ENCODE measurements around the gene SKIL.

DNA sequence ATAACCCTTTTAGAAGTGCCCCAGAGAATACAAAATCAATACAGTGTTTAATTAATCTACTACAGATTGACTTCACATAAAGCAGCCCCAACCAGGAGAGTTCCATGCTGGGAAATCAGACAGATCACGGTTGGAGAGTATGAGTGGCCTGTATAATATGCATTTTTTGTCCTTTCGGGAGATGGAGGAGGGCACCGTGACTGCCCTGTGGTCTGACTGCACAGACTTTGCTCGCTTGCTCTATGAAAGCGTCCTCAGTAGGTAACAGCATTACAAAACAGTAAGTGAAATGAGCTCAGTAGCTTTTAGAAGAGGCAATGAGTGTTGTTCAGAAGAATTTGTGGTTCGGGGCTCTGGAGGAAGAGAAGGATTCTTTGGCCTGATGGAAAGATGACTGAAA, 34.2 kb upstream of the SKIL start:
- TF ChIP-seq, protein P1, sequence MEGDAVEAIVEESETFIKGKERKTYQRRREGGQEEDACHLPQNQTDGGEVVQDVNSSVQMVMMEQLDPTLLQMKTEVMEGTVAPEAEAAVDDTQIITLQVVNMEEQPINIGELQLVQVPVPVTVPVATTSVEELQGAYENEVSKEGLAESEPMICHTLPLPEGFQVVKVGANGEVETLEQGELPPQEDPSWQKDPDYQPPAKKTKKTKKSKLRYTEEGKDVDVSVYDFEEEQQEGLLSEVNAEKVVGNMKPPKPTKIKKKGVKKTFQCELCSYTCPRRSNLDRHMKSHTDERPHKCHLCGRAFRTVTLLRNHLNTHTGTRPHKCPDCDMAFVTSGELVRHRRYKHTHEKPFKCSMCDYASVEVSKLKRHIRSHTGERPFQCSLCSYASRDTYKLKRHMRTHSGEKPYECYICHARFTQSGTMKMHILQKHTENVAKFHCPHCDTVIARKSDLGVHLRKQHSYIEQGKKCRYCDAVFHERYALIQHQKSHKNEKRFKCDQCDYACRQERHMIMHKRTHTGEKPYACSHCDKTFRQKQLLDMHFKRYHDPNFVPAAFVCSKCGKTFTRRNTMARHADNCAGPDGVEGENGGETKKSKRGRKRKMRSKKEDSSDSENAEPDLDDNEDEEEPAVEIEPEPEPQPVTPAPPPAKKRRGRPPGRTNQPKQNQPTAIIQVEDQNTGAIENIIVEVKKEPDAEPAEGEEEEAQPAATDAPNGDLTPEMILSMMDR (IDR thresholded peaks at IDR 0.05) = no peak
- no peak for TF ChIP-seq EZH2 (IDR thresholded peaks at IDR 0.05; ENCODE audit: borderline replicate concordance, insufficient read depth, low read depth, low read length, poor library complexity, severe bottlenecking)
